ENCODE measurements around the gene MLN. TPM values are rescaled to one million over a fixed set of nuclear protein-coding genes. Genes with fewer than 3 reads are reported as not detected.

Gene MLN
- total RNA-seq, 2 experiments from 2014 or later = not detected

DNA sequence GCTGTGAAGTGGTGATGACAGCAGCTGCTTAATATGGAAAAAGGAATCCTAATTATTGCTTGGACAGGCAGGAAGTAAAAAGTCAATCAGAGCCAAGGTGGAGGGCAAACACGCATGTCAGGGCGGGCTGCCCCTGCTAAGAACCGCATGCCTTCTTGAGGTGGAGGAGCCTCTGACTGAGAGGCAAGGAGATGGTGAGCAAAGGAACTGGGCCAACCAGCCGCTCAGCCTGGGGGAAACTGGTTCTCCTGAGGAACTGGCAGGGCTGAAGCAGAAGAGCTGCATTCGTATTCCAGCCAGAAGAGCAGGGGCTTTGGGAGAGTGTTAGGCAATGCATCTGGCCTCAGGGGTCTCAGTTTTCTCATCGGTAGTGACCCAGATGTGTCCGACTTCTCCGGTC lies 13.1 kb upstream of the MLN start:
- Mint-ChIP-seq H3K27me3 (peaks cover 13% of the 10 kb centered on the region), H3K4me3 (no peak overlapping the region), H3K27ac (no peak overlapping the region), H3K9me3 (no peaks in the 10 kb centered on the region), H3K36me3 (no peaks in the 10 kb centered on the region), H3K4me1 (peaks cover 8% of the 10 kb centered on the region)
- ATAC-seq (ENCODE audit: low read depth) (no peak), DNase-seq (no peak)
- POLR2A ChIA-PET = no interaction called here

- no peak for ATAC-seq (ENCODE audit: low read depth)
- POLR2A ChIA-PET = no interaction called here
- H3K4me3 Mint-ChIP-seq = no peak overlapping the region
- H3K36me3 Mint-ChIP-seq = no peaks in the 10 kb centered on the region
- H3K4me1 Mint-ChIP-seq = peaks cover 6% of the 10 kb centered on the region
- H3K27ac Mint-ChIP-seq = no peak overlapping the region
- no peaks in the 10 kb centered on the region for H3K9me3 Mint-ChIP-seq
- peaks cover 20% of the 10 kb centered on the region for H3K27me3 Mint-ChIP-seq
- no peak for DNase-seq
Measured at GRCh38 chr6:33815854-33816253, 12.1 kb upstream of the MLN start.

- Mint-ChIP-seq H3K4me3 (no peak overlapping the region), H3K27ac (no peak overlapping the region), H3K27me3 (peaks cover 31% of the 10 kb centered on the region), H3K4me1 (peaks cover 5% of the 10 kb centered on the region), H3K36me3 (no peaks in the 10 kb centered on the region), H3K9me3 (no peaks in the 10 kb centered on the region)
- ATAC-seq (ENCODE audit: low read depth) (no peak), DNase-seq (no peak)
- POLR2A ChIA-PET = no interaction called here
Measured at GRCh38 chr6:33813990-33814985, 10.5 kb upstream of the MLN start.

GRCh38 chr6:33813246-33813904 lies 9.6 kb upstream of the MLN start:
- no peaks in the 10 kb centered on the region for H3K36me3 Mint-ChIP-seq
- POLR2A ChIA-PET = no interaction called here
- H3K4me1 Mint-ChIP-seq = peaks cover 5% of the 10 kb centered on the region
- H3K9me3 Mint-ChIP-seq = no peaks in the 10 kb centered on the region
- ATAC-seq (ENCODE audit: low read depth) = no peak
- no peak for DNase-seq
- H3K27me3 Mint-ChIP-seq = peaks cover 40% of the 10 kb centered on the region
- no peak overlapping the region for H3K4me3 Mint-ChIP-seq
- H3K27ac Mint-ChIP-seq = no peak overlapping the region

DNA sequence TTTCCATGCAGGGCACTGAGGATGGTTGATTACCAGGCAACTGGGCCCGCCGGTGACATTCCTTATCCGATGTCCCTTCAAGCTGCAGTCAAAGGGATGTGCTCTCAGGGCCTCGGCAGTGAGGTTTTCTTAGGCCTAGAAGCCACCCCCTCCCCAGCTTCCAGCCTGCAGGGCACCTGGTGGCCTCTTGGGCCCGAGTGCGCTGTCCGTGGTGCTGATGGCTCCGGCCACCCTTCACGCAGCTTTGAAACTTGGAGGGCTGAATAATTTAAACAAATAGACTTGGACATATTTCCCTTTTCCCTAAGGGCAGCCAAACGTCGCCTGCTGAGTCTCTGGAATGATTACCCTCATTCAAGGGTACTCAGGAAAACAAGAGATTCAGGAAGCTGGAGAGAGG lies 8.9 kb upstream of the MLN start:
- ATAC-seq (ENCODE audit: low read depth) (peak; percentile 54), DNase-seq (peak; percentile 73)
- POLR2A ChIA-PET = no interaction called here
- H3K27ac Mint-ChIP-seq = no peak overlapping the region
- no peaks in the 10 kb centered on the region for H3K36me3 Mint-ChIP-seq
- H3K27me3 Mint-ChIP-seq = peaks cover 47% of the 10 kb centered on the region
- peaks cover 9% of the 10 kb centered on the region for H3K4me1 Mint-ChIP-seq
- H3K9me3 Mint-ChIP-seq = no peaks in the 10 kb centered on the region
- H3K4me3 Mint-ChIP-seq = no peak overlapping the region

GRCh38 chr6:33809594-33809993 lies 5.8 kb upstream of the MLN start:
- ATAC-seq (ENCODE audit: low read depth) = no peak
- H3K4me1 Mint-ChIP-seq = peaks cover 14% of the 10 kb centered on the region
- no peaks in the 10 kb centered on the region for H3K9me3 Mint-ChIP-seq
- no peak for DNase-seq
- no peak overlapping the region for H3K4me3 Mint-ChIP-seq
- H3K27me3 Mint-ChIP-seq = peaks cover 50% of the 10 kb centered on the region
- POLR2A ChIA-PET = no interaction called here
- no peaks in the 10 kb centered on the region for H3K36me3 Mint-ChIP-seq
- H3K27ac Mint-ChIP-seq = no peak overlapping the region

GRCh38 chr6:33808641-33809180 lies 4.9 kb upstream of the MLN start:
- no peak for DNase-seq
- H3K4me3 Mint-ChIP-seq = no peak overlapping the region
- POLR2A ChIA-PET = no interaction called here
- H3K27me3 Mint-ChIP-seq = peaks cover 53% of the 10 kb centered on the region
- peaks cover 14% of the 10 kb centered on the region for H3K4me1 Mint-ChIP-seq
- no peak overlapping the region for H3K27ac Mint-ChIP-seq
- no peak for ATAC-seq (ENCODE audit: low read depth)
- no peaks in the 10 kb centered on the region for H3K36me3 Mint-ChIP-seq
- no peaks in the 10 kb centered on the region for H3K9me3 Mint-ChIP-seq

DNA sequence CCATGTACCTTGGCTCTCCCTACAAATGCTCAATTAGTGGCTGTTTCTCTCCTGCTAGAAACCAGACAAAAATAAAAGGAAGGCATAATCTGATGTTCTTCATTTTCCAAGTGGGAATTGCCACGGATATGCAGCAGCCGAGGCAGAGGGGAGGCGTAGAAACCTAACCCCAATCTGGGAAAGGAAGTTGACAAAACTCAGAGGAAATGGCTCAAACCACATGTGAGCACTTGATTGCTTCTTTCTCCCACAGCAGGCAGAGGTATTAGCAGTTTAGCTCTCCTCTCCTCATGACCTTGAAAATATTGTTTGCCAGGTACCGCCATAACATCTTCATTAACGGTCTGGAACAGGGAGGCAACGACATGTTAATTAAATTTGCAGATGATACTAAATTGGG lies 3.8 kb upstream of the MLN start:
- DNase-seq (no peak), ATAC-seq (ENCODE audit: low read depth) (peak; percentile 45)
- Mint-ChIP-seq H3K9me3 (no peaks in the 10 kb centered on the region), H3K36me3 (no peaks in the 10 kb centered on the region), H3K27ac (no peak overlapping the region), H3K27me3 (peaks cover 50% of the 10 kb centered on the region), H3K4me1 (peaks cover 14% of the 10 kb centered on the region), H3K4me3 (peak overlapping the region; percentile 31)
- POLR2A ChIA-PET = interaction anchor here (1.0 kb wide), 1 partner anchor 20 kb away, joined by 3 read pairs; no protein-coding TSS in a partner anchor

- H3K4me3 Mint-ChIP-seq = no peak overlapping the region
- no peak for ATAC-seq (ENCODE audit: low read depth)
- peaks cover 14% of the 10 kb centered on the region for H3K4me1 Mint-ChIP-seq
- no peaks in the 10 kb centered on the region for H3K9me3 Mint-ChIP-seq
- no peak for DNase-seq
- H3K27ac Mint-ChIP-seq = no peak overlapping the region
- peaks cover 47% of the 10 kb centered on the region for H3K27me3 Mint-ChIP-seq
- H3K36me3 Mint-ChIP-seq = no peaks in the 10 kb centered on the region
- POLR2A ChIA-PET = interaction anchor here (1.0 kb wide), 1 partner anchor 19 kb away, joined by 3 read pairs; no protein-coding TSS in a partner anchor
Measured at GRCh38 chr6:33806841-33807240, 3.0 kb upstream of the MLN start.

- H3K9me3 Mint-ChIP-seq = no peaks in the 10 kb centered on the region
- DNase-seq = no peak
Measured at GRCh38 chr6:33802186-33802958, 1.4 kb downstream of the MLN start.

GRCh38 chr6:33801611-33802010 lies 2.2 kb downstream of the MLN start:
- Mint-ChIP-seq H3K27me3 (peaks cover 26% of the 10 kb centered on the region), H3K4me3 (no peak overlapping the region), H3K27ac (no peak overlapping the region), H3K9me3 (no peaks in the 10 kb centered on the region), H3K4me1 (peaks cover 5% of the 10 kb centered on the region), H3K36me3 (no peaks in the 10 kb centered on the region)
- ATAC-seq (ENCODE audit: low read depth) (no peak), DNase-seq (no peak)
- POLR2A ChIA-PET = no interaction called here

More at GRCh38 chr6:33802186-33802958, 1.4 kb downstream of the MLN start:
- no peak for ATAC-seq (ENCODE audit: low read depth)
- H3K36me3 Mint-ChIP-seq = no peaks in the 10 kb centered on the region
- peaks cover 6% of the 10 kb centered on the region for H3K4me1 Mint-ChIP-seq
- H3K27me3 Mint-ChIP-seq = peaks cover 28% of the 10 kb centered on the region
- no peak overlapping the region for H3K27ac Mint-ChIP-seq
- POLR2A ChIA-PET = no interaction called here
- no peak overlapping the region for H3K4me3 Mint-ChIP-seq

GRCh38 chr6:33800248-33800969 lies 3.4 kb downstream of the MLN start:
- Mint-ChIP-seq H3K27me3 (peaks cover 26% of the 10 kb centered on the region), H3K9me3 (no peaks in the 10 kb centered on the region), H3K36me3 (no peaks in the 10 kb centered on the region), H3K4me3 (no peak overlapping the region), H3K27ac (no peak overlapping the region), H3K4me1 (peaks cover 5% of the 10 kb centered on the region)
- no peak for DNase-seq
- ATAC-seq (ENCODE audit: low read depth) = no peak
- POLR2A ChIA-PET = no interaction called here
